Measurements from ENCODE around the gene SDF4. TPM values are rescaled to one million over a fixed set of nuclear protein-coding genes. Genes with fewer than 3 reads are reported as not detected.

The SDF4 gene
- total and polyA plus RNA-seq, 2 donors (not counting 1 experiment from before 2014, with no cell fraction given), result 127 to 133 TPM

DNA sequence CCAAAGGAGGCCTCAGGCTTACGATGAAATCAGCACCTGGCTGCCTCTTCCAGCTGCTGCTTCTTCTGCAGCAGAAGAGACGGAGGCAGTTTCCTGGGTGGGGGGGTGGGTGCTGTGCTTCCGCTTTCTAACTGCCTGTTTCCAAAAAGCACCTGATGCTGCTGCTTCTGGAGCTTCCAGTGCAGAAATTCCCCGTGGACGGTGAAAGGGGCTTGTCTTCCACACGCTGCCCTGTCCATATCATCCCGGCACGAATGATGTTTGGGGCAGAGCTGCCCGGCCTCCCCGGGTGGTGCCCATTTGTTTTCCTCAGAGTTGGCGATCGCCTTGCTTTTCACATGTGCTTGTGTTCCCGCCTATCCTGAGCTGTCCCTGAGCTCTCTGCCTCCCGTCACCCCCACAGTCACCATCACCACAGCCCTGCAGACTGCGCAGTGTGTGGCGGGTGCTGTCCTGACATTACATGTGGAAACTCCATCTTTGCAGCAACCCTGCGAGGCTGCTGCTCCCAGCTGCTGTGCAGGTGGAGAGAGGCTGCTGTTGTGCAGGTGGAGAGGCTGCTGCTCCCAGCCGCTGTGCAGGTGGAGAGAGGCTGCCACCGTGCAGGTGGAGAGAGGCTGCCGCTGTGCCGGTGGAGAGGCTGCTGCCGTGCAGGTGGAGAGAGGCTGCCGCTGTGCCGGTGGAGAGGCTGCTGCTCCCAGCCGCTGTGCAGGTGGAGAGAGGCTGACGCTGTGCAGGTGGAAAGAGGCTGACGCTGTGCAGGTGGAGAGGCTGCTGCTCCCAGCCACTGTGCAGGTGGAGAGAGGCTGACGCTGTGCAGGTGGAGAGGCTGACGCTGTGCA, 56.4 kb downstream of the SDF4 start:
- Histone ChIP-seq H3K4me1 (ENCODE audit: control insufficient read depth, extremely low read depth, insufficient read depth, low read length) (no peaks in the 10 kb centered on the region), H2AFZ (ENCODE audit: low read length) (no peak overlapping the region), H3K27ac (ENCODE audit: insufficient read depth, low read length) (no peak overlapping the region), H3K4me3 (replicated peaks in 1 of 4; ENCODE audit: control extremely low read depth in 1 of 4, insufficient read depth in 1 of 4, low read depth in 3 of 4, low read length in 4 of 4) (no peak overlapping the region), H4K20me1 (ENCODE audit: control insufficient read depth, extremely low read depth, insufficient read depth, low read length) (no peaks in the 10 kb centered on the region), H3K9me3 (ENCODE audit: control insufficient read depth, insufficient read depth, low read depth, low read length) (no peaks in the 10 kb centered on the region), H3K36me3 (ENCODE audit: control insufficient read depth, insufficient read depth, low read length) (no peaks in the 10 kb centered on the region), H3K79me2 (ENCODE audit: control insufficient read depth, insufficient read depth, low read length) (no peaks in the 10 kb centered on the region), H3K4me2 (ENCODE audit: extremely low read depth, insufficient read depth, low read length) (no peak overlapping the region), H3K27me3 (ENCODE audit: control insufficient read depth, insufficient read depth, low read length) (peaks cover 26% of the 10 kb centered on the region), H3K9ac (ENCODE audit: insufficient read depth, low read length) (no peak overlapping the region)
- DNase-seq (ENCODE audit: low read depth in 2 of 2), result no peak
- no peak for TF ChIP-seq EZH2 (IDR thresholded peaks at IDR 0.05; ENCODE audit: low read length, missing control alignments)

GRCh38 chr1:1173793-1174415, 57.9 kb downstream of the SDF4 start, which contains the start of gene TTLL10:
Gene TTLL10, plus strand, starts transcription at chr1:1173880. Its CDS starts 5,336 bp downstream, at chr1:1179216.
- Histone ChIP-seq H3K4me3 (replicated peaks in 1 of 4; ENCODE audit: control extremely low read depth in 1 of 4, insufficient read depth in 1 of 4, low read depth in 3 of 4, low read length in 4 of 4) (no peak within 1 kb of the TSS), H3K36me3 (ENCODE audit: control insufficient read depth, insufficient read depth, low read length) (no peaks in the 10 kb centered on the region), H3K9me3 (ENCODE audit: control insufficient read depth, insufficient read depth, low read depth, low read length) (no peaks in the 10 kb centered on the region), H3K27ac (ENCODE audit: insufficient read depth, low read length) (no peak within 1 kb of the TSS), H2AFZ (ENCODE audit: low read length) (no peak within 1 kb of the TSS), H4K20me1 (ENCODE audit: control insufficient read depth, extremely low read depth, insufficient read depth, low read length) (no peaks in the 10 kb centered on the region), H3K4me2 (ENCODE audit: extremely low read depth, insufficient read depth, low read length) (no peak within 1 kb of the TSS), H3K9ac (ENCODE audit: insufficient read depth, low read length) (no peak within 1 kb of the TSS), H3K79me2 (ENCODE audit: control insufficient read depth, insufficient read depth, low read length) (no peaks in the 10 kb centered on the region), H3K27me3 (ENCODE audit: control insufficient read depth, insufficient read depth, low read length) (peaks cover 25% of the 10 kb centered on the region), H3K4me1 (ENCODE audit: control insufficient read depth, extremely low read depth, insufficient read depth, low read length) (no peaks in the 10 kb centered on the region)
- no peak for DNase-seq (ENCODE audit: low read depth in 2 of 2)
- TF ChIP-seq CTCF (conservative IDR thresholded peaks at IDR 0.05 in 1 of 2, IDR thresholded peaks at IDR 0.05 in 1 of 2; ENCODE audit: low read depth in 1 of 2, low read length in 2 of 2) (no peak), EZH2 (IDR thresholded peaks at IDR 0.05; ENCODE audit: low read length, missing control alignments) (peak; percentile 47)

GRCh38 chr1:1173061-1173792, 58.6 kb downstream of the SDF4 start:
- no peak for DNase-seq (ENCODE audit: low read depth in 2 of 2)
- peaks cover 25% of the 10 kb centered on the region for H3K27me3 ChIP-seq (ENCODE audit: control insufficient read depth, insufficient read depth, low read length)
- no peak overlapping the region for H3K27ac ChIP-seq (ENCODE audit: insufficient read depth, low read length)
- no peaks in the 10 kb centered on the region for H3K9me3 ChIP-seq (ENCODE audit: control insufficient read depth, insufficient read depth, low read depth, low read length)
- no peak overlapping the region for H3K4me3 ChIP-seq (replicated peaks in 1 of 4; ENCODE audit: control extremely low read depth in 1 of 4, insufficient read depth in 1 of 4, low read depth in 3 of 4, low read length in 4 of 4)
- no peaks in the 10 kb centered on the region for H3K79me2 ChIP-seq (ENCODE audit: control insufficient read depth, insufficient read depth, low read length)
- H3K36me3 ChIP-seq (ENCODE audit: control insufficient read depth, insufficient read depth, low read length), result no peaks in the 10 kb centered on the region
- no peaks in the 10 kb centered on the region for H4K20me1 ChIP-seq (ENCODE audit: control insufficient read depth, extremely low read depth, insufficient read depth, low read length)
- H3K9ac ChIP-seq (ENCODE audit: insufficient read depth, low read length), result no peak overlapping the region
- no peak overlapping the region for H2AFZ ChIP-seq (ENCODE audit: low read length)
- TF ChIP-seq EZH2 (IDR thresholded peaks at IDR 0.05; ENCODE audit: low read length, missing control alignments) (peak; percentile 76), CTCF (conservative IDR thresholded peaks at IDR 0.05 in 1 of 2, IDR thresholded peaks at IDR 0.05 in 1 of 2; ENCODE audit: low read depth in 1 of 2, low read length in 2 of 2) (no peak)
- no peak overlapping the region for H3K4me2 ChIP-seq (ENCODE audit: extremely low read depth, insufficient read depth, low read length)
- no peaks in the 10 kb centered on the region for H3K4me1 ChIP-seq (ENCODE audit: control insufficient read depth, extremely low read depth, insufficient read depth, low read length)

All from fibroblast of lung (primary cell).